Bone marrow (tissue), 2 donors: ENCODE measurements around the gene GALNT2.

Source experiments
- DNase-seq, 2 donors: peaks; one replicate each; lab custom pipeline; 2025; lab: John Stamatoyannopoulos, UW

GALNT2 gene

DNA sequence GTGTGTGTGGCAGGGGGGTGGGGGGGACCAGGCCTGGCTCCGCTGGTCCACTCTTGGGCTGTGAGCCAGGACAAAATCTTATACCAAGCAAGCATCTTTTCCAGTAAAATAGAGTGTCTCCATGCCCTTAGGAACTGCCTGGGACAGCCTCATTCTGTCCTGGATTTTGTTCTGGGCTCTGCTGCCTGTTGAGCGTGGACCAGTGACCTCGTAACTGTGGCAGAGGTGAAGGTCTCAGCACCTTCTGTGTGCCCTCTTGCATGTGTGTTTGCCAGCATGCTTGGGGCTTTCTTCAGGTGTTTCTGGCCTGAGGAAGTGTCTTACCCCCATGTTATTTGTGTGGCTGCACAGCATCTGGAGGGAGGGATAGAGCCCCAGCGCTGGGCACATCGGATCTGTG, 45.7 kb downstream of the GALNT2 start:
- DNase-seq = no peak

DNA sequence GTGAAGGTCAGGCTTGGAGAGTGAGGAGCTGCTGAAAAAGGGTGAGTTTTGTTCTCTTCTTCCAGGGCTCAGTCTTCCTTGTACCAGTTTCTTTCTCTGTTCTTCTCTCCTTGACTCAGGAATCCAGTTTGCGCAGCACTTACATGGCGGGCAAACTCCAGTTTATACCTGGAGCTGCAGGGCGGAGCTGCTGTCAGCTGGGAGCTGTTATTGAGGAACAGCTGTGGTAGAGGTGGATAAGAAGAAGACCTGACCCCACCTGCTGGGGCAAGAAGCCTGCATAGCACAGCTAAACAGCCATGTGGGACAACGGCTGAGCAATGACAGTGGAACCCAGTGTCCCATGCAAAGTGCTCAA, 46.2 kb downstream of the GALNT2 start:
- no peak for DNase-seq

DNA sequence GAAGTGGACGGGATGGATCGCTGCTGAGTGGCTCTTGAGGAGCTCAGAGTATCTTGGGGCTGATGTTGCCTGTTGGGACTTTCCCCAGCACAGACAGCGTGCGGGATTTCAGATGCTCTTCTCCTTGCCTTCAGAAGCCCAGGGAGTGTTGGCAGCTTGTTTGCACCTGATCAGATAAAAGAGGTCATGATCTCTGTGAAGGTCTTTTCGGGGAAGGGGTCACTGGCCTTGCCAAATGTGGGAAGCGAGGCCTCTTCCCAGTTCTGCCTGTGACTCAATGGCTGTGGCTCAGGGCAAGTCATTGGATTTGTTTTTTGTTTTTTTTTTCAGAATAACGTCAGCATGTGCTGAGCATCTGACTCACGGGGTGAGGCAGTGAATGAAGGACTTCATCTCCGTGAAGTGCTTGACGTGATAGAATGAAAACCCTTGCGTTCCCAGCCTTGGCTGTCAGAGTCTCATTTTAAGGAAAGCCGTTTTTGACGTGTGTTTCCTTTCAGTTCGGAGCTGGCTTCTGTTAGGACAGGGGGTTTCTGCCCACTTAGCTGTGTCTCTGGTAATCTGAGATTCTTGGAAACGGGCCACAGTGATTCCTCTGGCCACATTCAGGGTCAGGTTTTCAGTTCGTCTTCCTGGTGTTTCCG, 46.7 kb downstream of the GALNT2 start:
- DNase-seq = no peak

DNA sequence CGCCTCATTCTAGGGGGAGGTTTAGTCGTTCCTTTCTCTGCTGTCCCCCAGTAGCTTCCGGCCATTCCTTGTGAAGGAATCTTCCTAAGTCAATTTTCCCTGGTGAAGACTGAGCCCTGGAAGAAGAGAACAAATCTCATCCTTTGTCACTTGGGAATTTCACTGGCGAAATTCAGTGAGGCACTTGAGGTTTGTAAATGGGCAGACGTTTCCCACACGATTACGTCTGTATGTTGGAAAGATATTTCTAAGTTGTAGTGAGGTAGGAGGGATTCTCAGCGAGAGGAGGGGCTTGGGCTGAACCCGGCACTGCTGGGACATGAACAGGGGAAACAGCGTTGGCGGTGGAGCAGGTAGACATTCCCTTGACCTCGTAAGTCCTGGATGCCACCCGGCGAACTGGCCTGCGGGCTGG, 47.2 kb downstream of the GALNT2 start:
- DNase-seq = no peak

DNA sequence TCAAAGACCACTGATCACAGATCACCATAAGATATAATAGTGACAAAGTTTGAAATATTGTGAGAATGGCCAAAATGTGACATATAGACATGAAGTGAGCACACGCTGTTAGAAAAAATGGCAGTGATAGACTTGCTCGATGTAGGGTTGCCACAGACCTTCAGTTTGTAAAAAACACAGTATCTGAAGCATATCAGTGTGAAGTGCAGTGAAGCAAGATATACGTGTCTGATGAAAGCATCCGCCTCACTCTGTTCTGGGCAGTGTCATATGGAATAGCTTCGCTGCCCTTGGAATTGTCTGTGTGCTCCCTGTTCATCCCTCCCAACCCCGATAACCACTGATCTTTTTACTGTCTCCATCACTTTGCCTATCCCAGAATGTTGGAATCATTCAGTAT, 50.7 kb downstream of the GALNT2 start:
- no peak for DNase-seq

DNA sequence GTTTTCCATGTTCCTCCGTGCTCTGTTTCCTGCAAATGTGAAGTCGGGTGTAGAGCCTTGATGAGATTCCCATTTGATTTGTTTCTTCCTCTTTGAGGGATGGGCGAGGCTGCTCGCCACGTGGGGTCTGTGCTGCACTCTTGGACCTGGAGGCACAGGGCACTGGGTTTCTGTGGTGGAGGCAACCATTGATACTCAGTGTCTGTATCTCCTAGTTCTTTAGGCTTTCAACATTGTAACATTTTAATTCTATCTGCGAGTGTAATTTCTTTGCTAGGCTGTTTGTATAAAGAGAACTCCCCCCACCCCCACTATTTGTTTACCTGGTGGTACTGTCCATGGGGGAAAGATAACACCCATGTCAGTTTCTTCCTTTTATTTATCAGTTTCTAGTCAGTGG, 52.3 kb downstream of the GALNT2 start:
- no peak for DNase-seq

DNA sequence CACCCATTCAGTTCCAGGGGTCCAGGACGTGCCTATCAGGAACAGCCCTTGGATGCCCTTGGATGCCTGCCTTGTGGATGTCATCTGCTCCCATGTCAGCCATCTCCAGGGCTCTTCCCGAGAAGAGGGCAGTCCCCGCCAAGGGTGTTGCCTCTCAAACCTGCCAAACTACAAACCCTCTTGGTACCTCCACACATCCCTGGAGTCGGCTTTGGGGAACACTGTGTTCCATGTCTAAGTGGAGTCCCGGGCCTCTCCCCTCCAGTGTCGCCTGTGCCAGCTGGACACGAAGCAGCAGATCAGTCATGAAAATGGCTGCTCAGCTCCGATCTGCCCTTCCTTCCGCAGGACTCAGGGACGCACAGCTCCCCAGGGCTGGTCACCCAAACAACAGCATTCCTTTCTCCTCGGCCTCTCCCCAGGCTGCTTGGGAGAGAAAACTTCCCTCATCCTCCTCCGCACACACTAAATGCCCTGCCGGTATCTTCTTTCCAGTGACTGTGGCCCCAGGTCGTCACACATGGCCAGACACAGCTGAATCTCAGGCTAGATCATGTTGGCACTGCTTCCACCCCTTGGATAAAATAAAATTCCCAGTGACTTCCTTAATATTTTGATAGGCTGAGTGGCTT, 53.4 kb downstream of the GALNT2 start:
- DNase-seq = no peak

DNA sequence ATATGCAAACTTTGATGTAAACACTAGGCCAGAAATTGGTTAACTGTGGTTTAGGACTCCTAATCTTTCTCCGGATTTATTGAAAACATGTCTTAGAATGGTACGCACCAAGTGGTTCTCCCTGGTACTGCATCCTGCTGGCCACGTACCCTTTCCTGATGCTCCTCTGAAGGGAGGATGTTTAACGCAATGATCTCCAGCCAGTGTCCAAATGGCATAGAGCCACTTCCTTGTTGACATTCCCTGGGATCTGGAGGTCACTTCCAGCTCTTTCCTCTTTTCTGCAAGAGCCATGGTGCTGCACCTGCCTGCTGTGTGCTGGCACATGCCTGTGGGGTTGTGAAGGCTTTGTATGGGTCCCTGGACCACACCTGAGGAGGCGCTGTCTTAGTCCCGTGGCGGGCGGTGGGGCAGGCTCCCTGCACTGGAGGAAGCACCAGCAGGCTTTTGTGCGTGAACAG, 53.9 kb downstream of the GALNT2 start:
- DNase-seq = no peak

DNA sequence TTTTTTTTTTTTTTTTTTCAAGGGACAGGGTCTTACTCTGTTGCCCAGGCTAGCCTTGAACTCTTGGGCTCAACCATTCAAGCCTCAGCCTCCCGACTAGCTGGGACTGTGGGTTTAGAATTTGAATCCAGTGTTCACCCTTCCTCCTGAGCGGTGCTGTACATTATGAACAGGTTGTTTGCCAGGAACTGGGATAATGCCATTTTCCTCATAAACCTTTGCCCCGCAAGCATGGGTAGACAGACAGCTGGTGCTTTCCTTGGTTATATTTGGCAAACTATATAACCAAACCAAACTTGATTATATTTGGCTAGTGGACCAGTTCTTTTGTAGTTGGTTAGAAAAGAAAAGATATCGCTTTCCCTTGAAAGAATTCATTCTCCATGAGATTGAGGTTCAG, 54.9 kb downstream of the GALNT2 start:
- no peak for DNase-seq

DNA sequence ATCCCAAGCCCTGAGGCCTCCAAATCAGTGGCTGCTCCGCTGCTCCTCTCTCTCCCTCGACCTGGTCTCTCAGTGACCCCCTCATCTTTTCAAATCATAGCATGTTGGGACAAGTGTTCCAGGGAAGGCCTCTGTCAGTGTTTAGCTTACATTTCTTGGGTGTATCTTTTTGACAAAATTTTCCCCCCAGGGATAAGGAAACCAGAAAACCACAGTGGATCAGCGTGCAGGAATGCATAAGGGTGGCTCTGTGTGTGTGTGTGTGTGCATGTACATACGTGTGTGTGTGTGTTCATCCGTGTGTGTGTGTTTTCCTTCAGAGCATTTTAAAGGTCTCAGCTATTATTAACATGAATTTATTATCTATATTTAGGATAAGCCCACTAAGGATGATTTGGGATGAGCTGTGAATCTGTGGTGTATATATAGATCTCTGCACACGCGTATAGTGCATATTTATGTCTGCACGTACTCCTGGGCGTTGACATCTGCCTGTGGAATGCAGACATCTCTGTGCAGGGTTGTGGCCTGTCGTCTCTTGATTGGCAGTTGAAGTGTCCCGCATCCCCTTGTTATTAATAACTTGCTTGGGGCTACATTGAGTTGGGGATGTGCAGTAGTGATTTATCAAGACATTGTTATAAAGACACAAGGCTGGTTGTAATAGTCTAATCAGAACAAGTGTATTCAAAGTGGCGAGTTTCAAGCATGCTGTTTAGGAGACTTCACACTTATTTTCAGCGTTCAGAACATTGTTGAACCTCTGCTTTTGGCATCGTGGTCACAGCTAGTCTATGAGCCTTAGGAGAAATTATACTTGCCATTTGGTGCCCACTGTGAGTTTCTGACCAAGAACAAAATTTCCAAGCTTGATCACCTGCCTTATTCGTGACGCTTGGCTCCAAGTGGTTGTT, 55.6 kb downstream of the GALNT2 start:
- no peak for DNase-seq

DNA sequence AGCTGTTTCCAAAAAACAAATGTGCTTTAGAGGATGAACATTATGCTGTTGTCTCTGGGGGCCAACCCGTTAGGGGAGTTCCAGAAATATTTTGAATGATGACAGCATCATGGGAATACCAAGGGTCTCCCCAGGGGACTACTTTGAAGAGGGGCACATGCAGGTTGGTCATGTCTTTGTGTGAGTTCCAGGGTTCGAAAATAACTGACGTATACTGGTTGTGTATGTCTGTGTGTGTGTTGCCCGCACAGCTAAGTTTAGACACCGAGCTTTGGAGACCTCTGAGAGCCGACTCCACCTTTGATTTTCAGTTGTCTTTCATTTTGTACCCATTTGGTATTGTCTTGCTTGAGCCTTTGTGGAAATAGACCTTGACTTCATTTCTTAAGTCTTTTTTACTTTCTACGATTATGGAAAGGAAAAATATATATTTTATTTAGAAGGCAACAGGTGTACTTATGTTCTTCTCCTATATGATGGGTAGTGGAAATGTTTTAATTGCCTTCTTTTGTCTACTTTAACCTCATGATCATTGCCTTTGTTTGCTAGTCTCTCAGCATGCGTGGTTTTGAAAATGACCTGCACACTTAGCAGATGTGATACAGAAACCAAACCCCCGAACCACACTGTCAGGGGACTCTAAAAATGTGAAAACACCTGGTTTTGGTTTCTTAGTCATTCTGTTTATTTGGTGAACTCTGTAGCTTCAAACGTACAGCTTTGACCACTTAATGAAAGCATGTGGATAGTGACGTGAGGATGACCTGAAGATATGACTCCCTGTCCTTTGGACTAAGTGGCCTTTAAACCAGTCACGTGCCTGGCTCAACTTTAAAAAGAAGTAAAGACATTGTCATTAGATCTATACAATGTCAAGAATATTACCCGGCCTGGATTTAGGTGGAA, 56.5 kb downstream of the GALNT2 start:
- DNase-seq = no peak

DNA sequence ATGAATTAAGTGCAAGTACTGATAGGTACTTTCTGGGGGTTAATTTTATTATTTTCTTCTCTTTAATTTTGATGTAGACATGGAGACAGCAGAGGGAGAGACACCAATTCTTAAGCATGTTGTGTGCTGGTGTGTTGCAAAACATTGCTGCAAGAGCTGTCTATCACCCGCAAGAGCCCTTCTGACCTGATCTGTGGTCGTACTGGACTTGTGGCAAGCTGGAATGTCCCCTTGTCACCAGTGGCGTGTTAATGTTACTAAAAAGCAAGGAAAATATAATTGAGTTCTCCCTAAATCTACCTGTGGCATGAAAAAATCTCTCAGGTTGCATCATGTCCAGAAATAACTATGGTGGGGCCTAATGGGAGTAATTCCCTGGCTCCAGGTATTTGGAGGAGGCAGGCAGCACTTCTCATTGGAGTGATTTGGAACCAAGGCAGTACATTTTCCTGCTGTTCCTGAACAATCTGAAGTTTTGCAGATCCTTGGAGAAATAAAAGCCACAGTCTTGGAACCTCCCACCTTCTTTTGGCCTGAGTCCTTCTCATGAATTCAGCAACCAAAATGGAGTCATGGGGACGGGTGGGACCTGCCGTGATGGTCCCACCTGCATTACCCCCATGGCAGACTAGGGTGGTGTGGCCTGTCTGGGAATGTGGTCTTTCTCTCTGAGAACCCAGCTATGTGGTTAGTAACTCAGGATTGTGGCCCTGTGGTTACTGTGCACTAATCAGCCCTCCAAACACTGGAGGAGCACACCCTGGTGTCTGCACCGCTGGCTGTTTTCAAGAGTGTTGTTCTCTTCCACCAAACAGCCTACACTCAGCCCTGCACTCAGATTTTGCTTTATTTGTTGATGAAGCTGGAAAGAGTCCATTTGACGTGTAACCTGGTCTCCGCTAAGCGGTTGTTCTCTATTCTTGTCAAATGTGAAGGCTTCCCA, 57.4 kb downstream of the GALNT2 start:
- no peak for DNase-seq

DNA sequence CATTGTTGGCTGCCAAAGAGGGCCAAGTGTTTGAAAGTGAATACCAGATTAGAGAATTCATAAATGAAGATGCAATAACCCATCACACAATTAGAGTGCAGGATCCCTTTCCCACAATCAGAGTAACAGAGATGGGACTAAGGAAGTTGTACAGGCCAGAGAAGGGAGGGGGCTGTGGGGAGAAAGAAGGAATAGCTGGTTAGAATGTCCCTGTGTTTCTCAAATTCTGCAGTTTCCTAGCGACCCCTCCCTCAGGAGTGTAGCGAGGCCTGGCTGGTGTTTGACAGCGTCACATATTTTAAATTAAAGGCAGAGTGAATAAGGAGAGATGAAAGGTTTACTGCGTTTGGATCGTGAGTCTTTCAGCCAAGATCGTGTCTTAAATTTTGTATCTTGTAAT, 58.1 kb downstream of the GALNT2 start:
- DNase-seq = no peak

DNA sequence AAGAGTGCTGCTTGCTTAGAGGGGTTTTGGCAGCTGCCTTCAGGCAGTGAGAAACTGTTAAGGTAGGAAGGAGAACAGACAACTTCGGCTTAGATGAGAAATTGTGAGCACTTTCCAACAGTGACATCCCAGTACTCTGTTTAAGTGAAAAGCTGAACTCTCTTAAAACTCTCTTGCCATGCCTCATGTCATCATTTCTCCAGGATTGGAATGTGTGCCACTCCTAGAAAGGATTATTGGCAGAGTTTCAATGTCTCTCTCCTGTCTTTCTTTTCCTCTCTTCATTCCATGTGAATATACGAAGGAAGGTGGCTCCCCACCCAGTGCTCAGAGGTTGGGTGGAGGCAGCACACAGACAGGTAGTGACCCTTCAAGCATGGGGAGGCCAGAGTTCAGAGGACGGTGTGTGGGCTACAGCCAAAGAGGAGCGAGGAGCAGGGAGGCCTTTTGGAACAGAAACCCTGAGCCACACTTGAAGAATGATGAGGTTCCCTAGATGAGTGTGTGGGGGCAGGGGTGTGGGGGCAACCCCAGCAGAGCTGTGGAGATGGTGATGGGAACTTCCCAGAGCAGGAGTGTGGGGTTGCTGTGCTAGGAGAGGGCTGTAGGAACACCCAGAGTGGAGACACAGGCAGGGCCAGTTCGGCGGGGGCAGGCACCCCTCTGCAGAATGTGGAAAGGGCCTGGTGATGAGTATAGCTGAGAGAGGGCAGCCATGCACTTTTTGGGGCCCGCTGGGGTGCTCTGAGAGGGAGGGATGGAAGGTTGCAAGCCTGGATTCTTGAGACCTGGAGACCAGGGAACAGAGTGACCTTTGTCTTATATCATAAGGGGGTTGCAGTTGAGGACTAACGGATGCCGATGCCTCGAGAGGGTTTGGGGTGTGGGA, 58.8 kb downstream of the GALNT2 start:
- DNase-seq = no peak

DNA sequence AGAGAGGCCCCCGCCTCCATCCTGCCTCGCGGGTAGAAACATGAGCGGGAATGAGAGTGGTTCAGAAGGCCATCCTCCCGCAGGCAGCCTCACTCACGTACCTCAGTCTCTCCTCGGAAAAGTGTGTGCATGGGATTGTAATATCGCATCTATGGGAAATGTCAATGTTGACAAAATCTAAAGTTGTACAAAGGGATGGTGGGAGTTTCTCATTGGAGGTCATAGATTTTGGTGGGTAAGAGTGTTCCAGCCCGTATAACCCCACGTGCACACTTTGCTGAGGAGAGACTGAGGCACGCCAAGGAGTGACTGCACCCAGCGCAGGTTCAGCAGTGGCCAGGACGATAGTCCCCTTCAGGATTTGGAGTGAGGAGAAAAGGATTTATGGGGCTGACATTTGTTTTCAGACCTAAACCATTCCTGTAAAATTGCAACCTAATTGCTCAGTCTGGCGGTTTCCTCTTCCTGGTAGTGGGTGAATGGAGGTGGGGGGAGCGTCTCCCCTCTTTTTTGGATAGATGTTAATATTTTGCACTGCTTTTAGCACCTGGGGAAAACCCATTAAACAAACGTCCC, 59.6 kb downstream of the GALNT2 start:
- DNase-seq = no peak

DNA sequence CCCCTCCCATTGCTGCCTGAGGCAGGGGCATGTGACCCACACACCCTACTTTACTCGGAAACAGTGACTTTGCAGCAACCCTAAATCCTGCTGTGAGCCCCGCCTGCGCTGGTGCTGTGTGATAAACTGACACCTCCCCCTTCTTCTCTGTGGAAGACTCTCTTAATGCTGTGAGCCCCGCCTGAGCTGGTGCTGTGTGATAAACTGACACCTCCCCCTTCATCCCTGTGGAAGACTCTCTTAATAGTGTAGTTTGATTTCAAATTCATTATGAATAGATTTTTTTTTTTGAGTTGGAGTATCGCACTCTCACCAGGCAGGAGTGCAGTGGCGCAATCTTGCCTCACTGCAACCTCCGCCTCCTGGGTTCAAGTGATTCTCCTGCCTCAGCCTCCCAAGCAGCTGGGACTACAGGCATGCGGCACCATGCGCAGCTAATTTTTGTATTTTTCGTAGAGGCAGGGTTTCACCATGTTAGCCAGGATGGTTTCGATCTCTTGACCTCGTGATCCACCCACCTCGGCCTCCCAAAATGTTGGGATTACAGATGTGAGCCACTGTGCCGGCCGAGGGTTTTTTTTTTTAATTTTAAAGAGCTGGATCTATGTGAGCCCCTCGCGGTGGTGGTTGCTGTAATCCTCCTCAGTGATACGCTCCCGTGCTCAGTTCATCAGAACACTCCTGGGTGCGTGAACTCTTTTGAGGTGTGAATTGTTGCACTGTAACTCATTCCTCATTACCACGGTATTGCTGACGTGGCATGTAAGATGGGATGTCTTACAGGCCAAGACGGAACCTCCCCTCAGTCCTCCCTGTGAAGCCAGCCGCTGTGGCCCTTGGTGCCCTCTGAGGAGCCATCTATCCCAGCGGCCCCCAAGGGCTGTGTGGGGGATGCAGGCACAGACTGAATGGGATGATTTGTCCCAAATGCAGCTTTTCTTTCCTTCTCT, 60.3 kb downstream of the GALNT2 start:
- peak in 1 of 2 donors; percentile 38 for DNase-seq

DNA sequence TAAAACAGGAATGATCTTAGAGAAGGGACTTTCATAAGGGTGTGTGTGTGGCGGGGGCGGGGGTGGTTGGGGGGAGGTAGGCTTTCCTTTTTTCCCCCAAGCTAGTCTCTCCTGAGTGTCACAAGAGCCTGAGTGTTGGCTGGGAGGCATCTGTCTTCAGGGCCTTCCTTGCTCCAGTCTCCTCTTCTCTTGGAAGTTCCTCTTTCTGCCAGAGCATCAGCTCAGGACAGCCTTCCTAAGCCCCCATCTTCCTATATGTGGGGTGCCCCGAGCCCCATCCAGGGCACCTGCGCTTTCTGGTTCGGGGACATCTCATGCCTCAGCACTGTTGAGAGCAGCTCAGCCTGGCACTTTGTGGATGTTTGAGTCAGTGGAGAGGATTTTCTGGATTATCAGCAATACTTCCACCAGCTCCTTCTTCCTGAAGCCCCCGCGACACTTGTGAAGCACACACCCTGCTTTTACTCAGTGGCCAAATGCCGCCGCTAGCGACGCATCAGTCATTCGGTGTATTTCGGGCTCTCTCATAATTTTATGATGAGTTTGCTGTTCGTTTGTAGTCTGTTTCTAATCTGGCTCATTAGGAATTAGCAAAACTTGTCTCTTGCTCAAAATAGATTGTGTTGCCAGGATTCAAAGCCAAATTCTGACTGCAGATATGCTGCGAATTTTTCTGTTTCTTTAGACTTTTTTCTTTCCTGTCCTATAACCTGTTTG, 61.7 kb downstream of the GALNT2 start:
- DNase-seq = no peak

DNA sequence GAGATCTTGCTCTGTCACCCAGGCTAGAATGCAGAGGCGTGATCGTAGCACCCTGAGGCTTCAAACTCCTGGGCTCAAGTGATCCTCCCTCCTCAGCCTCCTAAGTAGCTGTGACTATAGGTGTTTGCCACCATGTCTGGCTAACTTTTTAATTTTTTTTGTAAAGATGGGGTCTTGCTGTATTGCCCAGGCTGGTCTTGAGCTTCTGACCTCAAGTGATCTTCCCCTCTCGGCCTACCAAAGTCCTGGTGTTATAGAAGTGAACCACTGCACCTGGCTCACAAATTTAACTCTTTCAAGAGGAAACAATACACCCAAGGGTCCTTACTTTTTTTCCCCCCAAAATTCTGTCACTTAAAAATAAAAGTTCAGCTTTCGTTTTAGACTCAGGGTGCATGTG, 62.3 kb downstream of the GALNT2 start:
- no peak for DNase-seq
